Astrocyte (in vitro differentiated cells and primary cell): Measurements from ENCODE around the gene CALM3. TPM values are rescaled to one million over a fixed set of nuclear protein-coding genes. Genes with fewer than 3 reads are reported as not detected.

Experiments
- DNase-seq: peaks from one replicate; pipeline ENCODE4 v3.0.0-alpha.2; 2010; ENCODE audit warnings: low read depth
- FAIRE-seq: peaks from 2 replicates; lab custom pipeline; 2011; peaks lifted over from hg19 to GRCh38; lab: Jason Lieb, UNC
- H2AFZ ChIP-seq: 2 replicates; pipeline ENCODE4 v1.6.0; 2012; ENCODE audit warnings: low read depth, low read length, inconsistent platforms
- H3K27ac ChIP-seq: 2 replicates; pipeline ENCODE4 v1.5.1; 2011; ENCODE audit warnings: low read depth, low read length, inconsistent platforms
- H3K27me3 ChIP-seq: 2 replicates; pipeline ENCODE4 v1.6.0; 2011; ENCODE audit warnings: low read length, inconsistent platforms; ENCODE audit not compliant: insufficient read depth
- H3K36me3 ChIP-seq: 2 replicates; pipeline ENCODE4 v1.5.1; 2011; ENCODE audit warnings: low read length, inconsistent platforms; ENCODE audit not compliant: insufficient read depth
- H3K4me1 ChIP-seq: 2 replicates; pipeline ENCODE4 v1.5.1; 2011; ENCODE audit warnings: low read length, inconsistent platforms; ENCODE audit not compliant: insufficient read depth
- H3K4me2 ChIP-seq: 2 replicates; pipeline ENCODE4 v1.6.0; 2012; ENCODE audit warnings: low read length, inconsistent platforms
- H3K4me3 ChIP-seq: 2 replicates; pipeline ENCODE4 v1.5.1; 2011; ENCODE audit warnings: low read depth, mild to moderate bottlenecking, low read length, inconsistent platforms; ENCODE audit not compliant: insufficient read depth
- H3K79me2 ChIP-seq: 2 replicates; pipeline ENCODE4 v1.6.0; 2012; ENCODE audit warnings: mild to moderate bottlenecking, low read length, inconsistent platforms; ENCODE audit not compliant: insufficient read depth
- H3K9ac ChIP-seq: 2 replicates; pipeline ENCODE4 v1.6.0; 2012; ENCODE audit warnings: mild to moderate bottlenecking, low read length, inconsistent platforms
- H3K9me3 ChIP-seq: 2 replicates; pipeline ENCODE4 v1.5.1; 2012; ENCODE audit warnings: low read depth, mild to moderate bottlenecking, low read length, inconsistent platforms; ENCODE audit not compliant: insufficient read depth
- H4K20me1 ChIP-seq: 2 replicates; pipeline ENCODE4 v1.6.0; 2012; ENCODE audit warnings: low read length, inconsistent platforms; ENCODE audit not compliant: insufficient read depth
- H3K27ac Mint-ChIP-seq: one replicate; pipeline ENCODE4 v1.8.0; 2021; ENCODE audit warnings: mild to moderate bottlenecking, mixed read lengths; ENCODE audit not compliant: unreplicated experiment
- H3K27me3 Mint-ChIP-seq: one replicate; pipeline ENCODE4 v1.8.0; 2021; ENCODE audit warnings: low read depth, mixed read lengths; ENCODE audit not compliant: unreplicated experiment
- H3K36me3 Mint-ChIP-seq: one replicate; pipeline ENCODE4 v1.8.0; 2021; ENCODE audit warnings: low read depth, mixed read lengths; ENCODE audit not compliant: unreplicated experiment
- H3K4me1 Mint-ChIP-seq: one replicate; pipeline ENCODE4 v1.8.0; 2021; ENCODE audit warnings: low read depth, mixed read lengths; ENCODE audit not compliant: unreplicated experiment
- H3K4me3 Mint-ChIP-seq: one replicate; pipeline ENCODE4 v1.8.0; 2021; ENCODE audit warnings: mild to moderate bottlenecking, moderate library complexity, mixed read lengths; ENCODE audit not compliant: unreplicated experiment
- H3K9me3 Mint-ChIP-seq: one replicate; pipeline ENCODE4 v1.8.0; 2021; ENCODE audit warnings: mild to moderate bottlenecking, mixed read lengths; ENCODE audit not compliant: unreplicated experiment
- EZH2 ChIP-seq: IDR thresholded peaks from 2 replicates; pipeline ENCODE4 v1.6.1; 2012; ENCODE audit warnings: mild to moderate bottlenecking, low read length, inconsistent platforms; ENCODE audit not compliant: insufficient read depth
- total RNA-seq: library from RNA; stranded (reverse); gene quantifications from 2 replicates; pipeline ENCODE4 v1.2.1, GENCODE V29; 2021
- TF ChIP-seq, protein P1 (sequence below): IDR thresholded peaks from 2 replicates; pipeline ENCODE4 v1.5.1; 2011; ENCODE audit warnings: low read depth, mild to moderate bottlenecking, inconsistent platforms, low read length, moderate library complexity; ENCODE audit not compliant: insufficient read depth

CALM3 gene
- total RNA-seq, 1 donor from 2014 or later = 343 TPM

DNA sequence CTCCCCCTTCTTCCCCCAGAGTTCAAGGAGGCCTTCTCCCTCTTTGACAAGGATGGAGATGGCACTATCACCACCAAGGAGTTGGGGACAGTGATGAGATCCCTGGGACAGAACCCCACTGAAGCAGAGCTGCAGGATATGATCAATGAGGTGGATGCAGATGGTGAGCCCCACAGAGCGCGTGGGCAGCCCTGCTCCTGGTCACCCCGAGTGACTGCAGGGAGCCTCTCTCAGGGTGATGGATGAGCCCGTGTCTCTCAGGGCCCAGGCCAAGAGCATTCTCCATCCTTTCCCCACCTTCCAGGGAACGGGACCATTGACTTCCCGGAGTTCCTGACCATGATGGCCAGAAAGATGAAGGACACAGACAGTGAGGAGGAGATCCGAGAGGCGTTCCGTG, 7.0 kb downstream of the CALM3 start:
- peaks cover 91% of the 10 kb centered on the region for H4K20me1 ChIP-seq
- FAIRE-seq = no peak
- Mint-ChIP-seq H3K27ac (no peak overlapping the region), H3K27me3 (no peaks in the 10 kb centered on the region), H3K9me3 (peaks cover 1% of the 10 kb centered on the region), H3K4me1 (peaks cover 20% of the 10 kb centered on the region), H3K36me3 (peaks cover 34% of the 10 kb centered on the region), H3K4me3 (no peak overlapping the region)
- H3K4me3 ChIP-seq = no peak overlapping the region
- H3K4me2 ChIP-seq = no peak overlapping the region
- no peaks in the 10 kb centered on the region for H3K27me3 ChIP-seq
- peaks cover 5% of the 10 kb centered on the region for H3K4me1 ChIP-seq
- no peak overlapping the region for H3K9ac ChIP-seq
- H3K9me3 ChIP-seq = no peaks in the 10 kb centered on the region
- H3K36me3 ChIP-seq = peaks cover 32% of the 10 kb centered on the region
- H3K79me2 ChIP-seq = peaks cover 34% of the 10 kb centered on the region
- TF ChIP-seq, protein P1, sequence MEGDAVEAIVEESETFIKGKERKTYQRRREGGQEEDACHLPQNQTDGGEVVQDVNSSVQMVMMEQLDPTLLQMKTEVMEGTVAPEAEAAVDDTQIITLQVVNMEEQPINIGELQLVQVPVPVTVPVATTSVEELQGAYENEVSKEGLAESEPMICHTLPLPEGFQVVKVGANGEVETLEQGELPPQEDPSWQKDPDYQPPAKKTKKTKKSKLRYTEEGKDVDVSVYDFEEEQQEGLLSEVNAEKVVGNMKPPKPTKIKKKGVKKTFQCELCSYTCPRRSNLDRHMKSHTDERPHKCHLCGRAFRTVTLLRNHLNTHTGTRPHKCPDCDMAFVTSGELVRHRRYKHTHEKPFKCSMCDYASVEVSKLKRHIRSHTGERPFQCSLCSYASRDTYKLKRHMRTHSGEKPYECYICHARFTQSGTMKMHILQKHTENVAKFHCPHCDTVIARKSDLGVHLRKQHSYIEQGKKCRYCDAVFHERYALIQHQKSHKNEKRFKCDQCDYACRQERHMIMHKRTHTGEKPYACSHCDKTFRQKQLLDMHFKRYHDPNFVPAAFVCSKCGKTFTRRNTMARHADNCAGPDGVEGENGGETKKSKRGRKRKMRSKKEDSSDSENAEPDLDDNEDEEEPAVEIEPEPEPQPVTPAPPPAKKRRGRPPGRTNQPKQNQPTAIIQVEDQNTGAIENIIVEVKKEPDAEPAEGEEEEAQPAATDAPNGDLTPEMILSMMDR = no peak
- TF ChIP-seq EZH2 = no peak
- no peak for DNase-seq
- no peak overlapping the region for H3K27ac ChIP-seq
- no peak overlapping the region for H2AFZ ChIP-seq

- peaks cover 14% of the 10 kb centered on the region for H3K4me1 Mint-ChIP-seq
- H3K9ac ChIP-seq = no peak overlapping the region
- H3K27ac Mint-ChIP-seq = peak overlapping the region; percentile 16
- H3K4me3 ChIP-seq = no peak overlapping the region
- H3K9me3 Mint-ChIP-seq = peaks cover 1% of the 10 kb centered on the region
- H3K36me3 Mint-ChIP-seq = peaks cover 30% of the 10 kb centered on the region
- no peaks in the 10 kb centered on the region for H3K27me3 Mint-ChIP-seq
- peaks cover 85% of the 10 kb centered on the region for H4K20me1 ChIP-seq
- H3K79me2 ChIP-seq = peaks cover 28% of the 10 kb centered on the region
- TF ChIP-seq EZH2 = no peak
- TF ChIP-seq, protein P1 = no peak
- no peak overlapping the region for H3K27ac ChIP-seq
- no peak overlapping the region for H3K4me2 ChIP-seq
- FAIRE-seq (no peak), DNase-seq (no peak)
- H2AFZ ChIP-seq = no peak overlapping the region
- no peaks in the 10 kb centered on the region for H3K27me3 ChIP-seq
- H3K4me1 ChIP-seq = no peaks in the 10 kb centered on the region
- H3K4me3 Mint-ChIP-seq = no peak overlapping the region
- peaks cover 32% of the 10 kb centered on the region for H3K36me3 ChIP-seq
- H3K9me3 ChIP-seq = no peaks in the 10 kb centered on the region
Measured at GRCh38 chr19:46608581-46609345, 7.6 kb downstream of the CALM3 start.
